ENCODE results near the gene PPP1R37.

The PPP1R37 gene

GRCh38 chr19:45179072-45179891 is 86.3 kb downstream of the PPP1R37 start (continued):
- TF ChIP-seq PATZ1 (tag by site-specific recombination; IDR thresholded peaks at IDR 0.05) (peak; percentile 27; the same call in 1 of the 2 replicates), ZNF501 (tag by site-specific recombination; IDR thresholded peaks at IDR 0.05) (peak; percentile 26; the same call in 1 of the 2 replicates), ZNF623 (tag by site-specific recombination; IDR thresholded peaks at IDR 0.05) (no peak), PBX3 (CRISPR knock-in tag; IDR thresholded peaks at IDR 0.05) (0 out of 2 replicates have a peak, but pooled peaks have one; percentile 62), ZFP37 (tag by site-specific recombination; IDR thresholded peaks at IDR 0.05) (peak; percentile 78; the same call in 1 of the 2 replicates), ZNF24 (tag by site-specific recombination; IDR thresholded peaks at IDR 0.05) (0 out of 2 replicates have a peak, but pooled peaks have one; percentile 18), KLF1 (tag by site-specific recombination; IDR thresholded peaks at IDR 0.05) (0 out of 2 replicates have a peak, but pooled peaks have one; percentile 0), ZNF335 (tag by site-specific recombination; conservative IDR thresholded peaks at IDR 0.05) (peak; percentile 90), ZFHX2 (tag by site-specific recombination; conservative IDR thresholded peaks at IDR 0.05) (peak; percentile 68), ZNF521 (tag by site-specific recombination; IDR thresholded peaks at IDR 0.05) (no peak), PRDM4 (tag by site-specific recombination; IDR thresholded peaks at IDR 0.05) (no peak), ZNF658 (tag by site-specific recombination; IDR thresholded peaks at IDR 0.05) (no peak), ZNF830 (tag by site-specific recombination; IDR thresholded peaks at IDR 0.05; ENCODE audit: low read depth) (no peak)

GRCh38 chr19:45179892-45180370 is 87.0 kb downstream of the PPP1R37 start:
- H3K4me1 ChIP-seq (ENCODE audit: control insufficient read depth, insufficient read depth, low read length) = peaks cover 8% of the 10 kb centered on the region
- H3K36me3 ChIP-seq (ENCODE audit: control insufficient read depth in 2 of 2, insufficient read depth in 1 of 2, low read length in 2 of 2) = peaks cover 8 to 9% of the 10 kb centered on the region in 2 experiments
- TF ChIP-seq SETDB1 (IDR thresholded peaks at IDR 0.05; ENCODE audit: insufficient read length, low read length) (no peak), ZNF335 (tag by site-specific recombination; conservative IDR thresholded peaks at IDR 0.05) (peak; percentile 38), GLIS1 (tag by site-specific recombination; IDR thresholded peaks at IDR 0.05) (0 out of 2 replicates have a peak, but pooled peaks have one; percentile 9), PRDM10 (tag by site-specific recombination; IDR thresholded peaks at IDR 0.05) (peak; percentile 62), ZBTB17 (tag by site-specific recombination; IDR thresholded peaks at IDR 0.05) (peak; percentile 39; the same call in 1 of the 2 replicates), ZNF362 (tag by site-specific recombination; IDR thresholded peaks at IDR 0.05) (peak; percentile 13; the same call in 1 of the 2 replicates), KLF17 (tag by site-specific recombination; IDR thresholded peaks at IDR 0.05) (no peak)
- peak overlapping the region; percentile 71 for H3K4me3 ChIP-seq (ENCODE audit: low read depth, low read length)
- CTCF ChIA-PET = interaction anchor here (0.6 to 2.8 kb wide), 5 partner anchors 8 to 830 kb away, joined by 3 to 16 read pairs (median 4); no protein-coding TSS in a partner anchor
- POLR2A ChIA-PET = interaction anchor here (1.0 to 4.2 kb wide), 3 partner anchors 88 to 225 kb away, joined by 3 to 54 read pairs (median 23); partner anchors contain the start of genes CLASRP and PPP1R37
- no peaks in the 10 kb centered on the region for H3K9me3 ChIP-seq (ENCODE audit: control insufficient read depth, insufficient read depth, low read depth, low read length)
- peak overlapping the region; percentile 85; the same call in 1 of the 2 replicates for H3K27ac ChIP-seq (ENCODE audit: extremely low read depth, low read depth, low read length)

Data from HEK293 (cell line).